MG63 (cell line): ENCODE data around the gene PEDS1. TPM values are rescaled to one million over a fixed set of nuclear protein-coding genes. Genes with fewer than 3 reads are reported as not detected.
"Not testable (repeated sequence)": the region's sequence is repeated elsewhere in the genome, so short reads cannot be mapped to it uniquely, and the experiment has no call there.

Source experiments
- DNase-seq: peaks from one replicate; pipeline ENCODE4 v3.0.0-alpha.2; 2020
- H3K27me3 ChIP-seq: fragments of 250-450 bp; sonication (Bioruptor Pico); 2 replicates; pipeline ENCODE4 v1.5.1; 2020; ENCODE audit warnings: mild to moderate bottlenecking, moderate library complexity
- H3K36me3 ChIP-seq: fragments of 250-450 bp; sonication (Bioruptor Pico); 2 replicates; pipeline ENCODE4 v1.5.1; 2020; ENCODE audit warnings: mild to moderate bottlenecking, moderate library complexity
- H3K4me3 ChIP-seq: fragments of 250-450 bp; sonication (Bioruptor Pico); 2 replicates; pipeline ENCODE4 v1.5.1; 2020; ENCODE audit warnings: mild to moderate bottlenecking, moderate library complexity
- H3K9me3 ChIP-seq: fragments of 250-450 bp; sonication (Bioruptor Pico); 2 replicates; pipeline ENCODE4 v1.5.1; 2020; ENCODE audit warnings: mild to moderate bottlenecking, moderate library complexity
- total RNA-seq: library from RNA; depleted of rRNA; stranded (reverse); fragments of >200 nt; shearing (Covaris generic); gene quantifications from 2 replicates; pipeline ENCODE4 v1.2.3, GENCODE V29; 2014; ENCODE audit warnings: low replicate concordance; rRNA removed

PEDS1 gene
- 18.2 and 31.6 TPM in 2 replicates for total RNA-seq

- DNase-seq = peak; percentile 97
- H3K9me3 ChIP-seq = no peaks in the 10 kb centered on the region
- H3K4me3 ChIP-seq = peak within 1 kb of the TSS; percentile 100
- peaks cover 43% of the 10 kb centered on the region for H3K36me3 ChIP-seq
- no peaks in the 10 kb centered on the region for H3K27me3 ChIP-seq
These were observed at the start of gene PEDS1 for GRCh38 chr20:50153500-50154377. Gene PEDS1 (minus strand): TSS chr20:50153723. CDS start chr20:50153637, 86 bp downstream.

- no peak overlapping the region for H3K4me3 ChIP-seq
- no peaks in the 10 kb centered on the region for H3K27me3 ChIP-seq
- DNase-seq = no peak
- H3K9me3 ChIP-seq = peaks cover 10% of the 10 kb centered on the region
- no peaks in the 10 kb centered on the region for H3K36me3 ChIP-seq
These were observed 49.2 kb upstream of the PEDS1 start for GRCh38 chr20:50202677-50203076.

GRCh38 chr20:50201710-50202109, 48.2 kb upstream of the PEDS1 start:
- DNase-seq, H3K9me3 ChIP-seq, H3K27me3 ChIP-seq, H3K36me3 ChIP-seq, H3K4me3 ChIP-seq: not testable (repeated sequence)

DNA sequence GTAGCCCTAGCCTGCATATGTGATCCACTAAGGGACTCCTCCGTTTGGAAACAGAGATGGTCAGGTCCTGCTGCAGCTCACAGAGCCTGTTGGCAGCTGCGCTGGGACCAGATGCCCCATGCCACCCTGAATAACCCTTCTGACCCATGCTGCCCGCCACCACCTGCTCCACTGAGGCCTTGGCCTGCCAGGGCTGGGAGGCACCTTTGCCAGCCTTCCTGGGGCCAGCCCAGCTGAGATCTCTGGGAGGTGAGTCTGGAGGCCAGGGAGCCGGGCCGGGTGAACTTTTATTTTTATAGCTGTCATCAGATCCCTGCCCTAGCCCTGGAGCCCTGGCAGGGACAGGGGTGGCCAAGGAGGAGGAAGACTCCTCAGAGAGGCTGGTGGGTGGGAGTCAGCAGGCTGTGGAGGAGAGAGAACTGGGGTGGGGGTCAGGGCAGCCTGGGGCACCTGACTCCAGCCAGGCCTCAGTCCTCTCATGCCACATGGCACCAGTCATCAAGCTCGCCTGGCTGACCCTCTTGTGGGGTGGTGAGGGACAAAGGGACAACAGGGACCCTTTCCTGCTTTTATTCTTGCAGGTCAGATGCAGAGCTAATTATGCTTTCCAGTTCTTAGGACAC, 47.1 kb upstream of the PEDS1 start:
- H3K27me3 ChIP-seq = no peaks in the 10 kb centered on the region
- DNase-seq = no peak
- H3K9me3 ChIP-seq = peaks cover 10% of the 10 kb centered on the region
- no peaks in the 10 kb centered on the region; the same call in 1 of the 2 replicates for H3K36me3 ChIP-seq
- no peak overlapping the region for H3K4me3 ChIP-seq

DNA sequence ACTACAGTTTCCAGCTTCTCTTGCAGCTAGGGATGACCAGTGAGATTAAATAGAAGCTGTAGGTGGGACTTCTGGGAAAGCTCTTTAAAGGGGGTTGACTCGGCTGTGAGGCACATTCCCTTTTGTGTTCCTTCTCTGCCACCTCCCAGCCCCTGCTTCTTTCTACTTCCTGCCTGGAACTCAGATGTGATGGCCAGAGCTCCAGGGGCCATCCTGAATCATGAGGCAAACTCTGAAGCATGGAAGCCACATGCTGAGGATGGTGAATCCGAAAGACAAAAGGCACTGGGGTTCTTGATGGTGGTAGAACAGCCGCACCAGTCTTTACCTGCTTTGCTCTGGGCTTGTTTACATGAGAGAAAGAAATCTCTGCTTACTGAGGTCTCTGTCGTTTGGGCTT, 46.2 kb upstream of the PEDS1 start:
- H3K9me3 ChIP-seq = peaks cover 10% of the 10 kb centered on the region
- no peak for DNase-seq
- no peak overlapping the region for H3K4me3 ChIP-seq
- H3K27me3 ChIP-seq = no peaks in the 10 kb centered on the region
- peaks cover 3% of the 10 kb centered on the region for H3K36me3 ChIP-seq

DNA sequence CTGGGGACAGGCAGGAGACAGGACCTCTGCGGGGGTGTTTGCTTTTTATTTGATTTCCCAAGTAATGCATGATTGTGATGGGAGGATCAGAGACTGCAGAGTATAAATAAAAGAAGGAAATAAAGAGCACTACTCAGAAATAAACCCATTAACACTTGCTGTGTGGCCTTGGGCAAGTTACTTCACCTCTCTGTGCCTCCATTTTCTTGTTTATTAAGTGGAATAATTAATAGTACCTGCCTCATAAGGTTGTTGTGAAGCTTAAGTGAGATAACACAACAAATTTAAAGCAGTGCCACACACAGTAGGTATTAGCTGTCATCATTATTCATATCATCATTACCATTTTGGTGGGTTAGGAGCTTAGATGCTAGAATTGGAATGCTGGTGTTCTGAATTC, 45.2 kb upstream of the PEDS1 start:
- no peak overlapping the region for H3K4me3 ChIP-seq
- DNase-seq = no peak
- no peaks in the 10 kb centered on the region for H3K27me3 ChIP-seq

DNA sequence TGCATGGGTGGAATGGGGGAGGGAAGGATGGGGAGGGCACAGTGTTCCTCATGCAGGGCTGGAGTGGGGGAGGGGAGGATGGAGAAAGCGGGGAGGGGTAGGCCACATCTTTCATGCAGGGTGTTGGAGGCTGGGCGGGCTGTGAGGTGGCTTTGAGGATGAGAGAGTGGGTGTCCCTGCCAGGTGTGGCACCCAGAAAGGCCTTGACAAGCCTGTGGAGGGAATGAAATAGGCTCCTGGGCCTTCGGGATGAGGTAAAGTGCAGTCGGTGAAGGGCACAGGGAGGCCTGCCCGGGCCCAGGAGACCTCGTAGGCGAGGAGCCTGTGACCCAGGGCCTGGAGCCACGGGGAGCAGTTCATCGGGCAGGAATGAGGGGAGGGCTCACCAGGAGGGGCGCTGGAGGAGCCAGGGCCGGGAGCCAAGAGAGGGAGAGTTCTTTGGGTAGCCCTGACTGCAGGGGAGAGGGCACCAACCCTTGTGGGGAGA, 44.7 kb upstream of the PEDS1 start:
- Histone ChIP-seq H3K36me3 (peaks cover 18% of the 10 kb centered on the region), H3K4me3 (no peak overlapping the region), H3K27me3 (no peaks in the 10 kb centered on the region), H3K9me3 (no peaks in the 10 kb centered on the region)
- DNase-seq = no peak

More for the DNA sequence above, 45.2 kb upstream of the PEDS1 start:
- peaks cover 13% of the 10 kb centered on the region for H3K36me3 ChIP-seq
- peaks cover 3% of the 10 kb centered on the region for H3K9me3 ChIP-seq

GRCh38 chr20:50197463-50198179, 44.1 kb upstream of the PEDS1 start:
- H3K36me3 ChIP-seq = peaks cover 24% of the 10 kb centered on the region
- no peak overlapping the region for H3K4me3 ChIP-seq
- no peak for DNase-seq
- H3K27me3 ChIP-seq = no peaks in the 10 kb centered on the region
- H3K9me3 ChIP-seq = no peaks in the 10 kb centered on the region

DNA sequence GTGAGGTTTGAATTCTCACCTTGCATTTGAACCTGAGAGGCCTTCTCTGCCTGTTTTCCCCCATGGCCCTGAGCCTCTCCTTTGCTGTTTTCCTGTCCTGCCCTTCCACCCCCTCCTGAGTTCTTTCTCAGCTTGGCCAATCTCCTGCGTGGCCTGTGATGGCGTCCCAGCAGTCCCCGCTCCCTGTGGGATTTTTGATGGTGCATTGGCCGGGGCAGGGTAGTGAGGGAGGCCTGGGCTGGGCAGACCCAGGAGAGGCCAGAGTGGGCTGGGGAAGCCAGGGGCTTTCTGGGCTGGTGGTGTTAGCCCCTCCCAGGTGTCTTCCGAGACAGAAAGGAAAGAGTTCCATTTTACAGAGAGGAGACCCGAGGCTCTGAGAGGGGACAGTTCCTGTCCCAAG, 43.4 kb upstream of the PEDS1 start:
- no peak for DNase-seq
- Histone ChIP-seq H3K27me3 (no peaks in the 10 kb centered on the region), H3K36me3 (peaks cover 30% of the 10 kb centered on the region), H3K9me3 (no peaks in the 10 kb centered on the region), H3K4me3 (no peak overlapping the region)

DNA sequence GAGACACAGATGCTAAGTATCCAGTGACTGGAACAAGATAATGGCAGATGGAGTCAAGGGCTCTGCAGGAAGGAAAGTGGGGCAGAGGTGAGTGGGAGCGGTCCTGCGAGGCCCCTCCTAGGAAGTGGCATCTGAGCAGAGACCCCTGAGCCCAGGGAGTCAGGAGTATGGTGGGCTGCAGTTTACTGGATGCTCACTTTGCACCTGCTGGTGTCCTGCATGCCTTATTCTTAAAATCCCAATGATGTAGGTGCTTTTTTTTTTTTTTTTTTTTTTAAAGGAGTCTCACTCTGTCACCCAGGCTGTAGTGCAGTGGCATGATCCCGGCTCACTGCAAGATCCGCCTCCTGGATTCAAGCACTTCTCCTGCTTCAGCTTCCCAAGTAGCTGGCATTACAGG, 42.7 kb upstream of the PEDS1 start:
- H3K9me3 ChIP-seq = no peaks in the 10 kb centered on the region
- H3K4me3 ChIP-seq = no peak overlapping the region
- H3K36me3 ChIP-seq = peaks cover 32% of the 10 kb centered on the region
- no peaks in the 10 kb centered on the region for H3K27me3 ChIP-seq
- no peak for DNase-seq

DNA sequence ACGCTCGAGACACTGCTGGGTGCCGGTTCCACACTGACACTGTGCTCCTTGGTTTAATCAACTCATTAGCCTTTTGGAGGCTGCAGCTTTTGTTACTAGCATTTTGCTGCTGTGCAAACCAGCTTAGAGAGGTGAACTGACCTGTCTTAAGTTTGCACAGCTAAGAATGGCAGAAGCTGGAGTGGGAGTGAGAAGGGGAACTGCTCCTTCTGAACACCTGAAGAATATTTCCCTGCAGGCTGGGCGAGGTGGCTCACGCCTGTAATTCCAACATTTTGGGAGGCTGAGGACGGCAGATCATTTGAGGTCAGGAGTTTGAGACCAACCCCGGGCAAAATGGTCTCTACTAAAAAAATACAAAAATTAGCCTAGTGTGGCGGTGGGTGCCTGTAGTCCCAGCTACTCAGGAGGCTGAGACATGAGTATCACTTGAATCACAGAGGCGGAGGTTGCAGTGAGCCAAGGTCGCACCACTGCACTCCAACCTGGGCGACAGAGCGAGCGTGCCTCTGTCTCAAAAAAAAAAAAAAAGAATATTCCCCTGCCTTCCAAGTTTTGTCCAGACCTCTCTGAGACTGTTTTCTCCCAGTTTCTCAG, 42.1 kb upstream of the PEDS1 start:
- Histone ChIP-seq H3K9me3 (no peaks in the 10 kb centered on the region), H3K4me3 (no peak overlapping the region), H3K27me3 (no peaks in the 10 kb centered on the region), H3K36me3 (peaks cover 32% of the 10 kb centered on the region)
- DNase-seq = no peak

DNA sequence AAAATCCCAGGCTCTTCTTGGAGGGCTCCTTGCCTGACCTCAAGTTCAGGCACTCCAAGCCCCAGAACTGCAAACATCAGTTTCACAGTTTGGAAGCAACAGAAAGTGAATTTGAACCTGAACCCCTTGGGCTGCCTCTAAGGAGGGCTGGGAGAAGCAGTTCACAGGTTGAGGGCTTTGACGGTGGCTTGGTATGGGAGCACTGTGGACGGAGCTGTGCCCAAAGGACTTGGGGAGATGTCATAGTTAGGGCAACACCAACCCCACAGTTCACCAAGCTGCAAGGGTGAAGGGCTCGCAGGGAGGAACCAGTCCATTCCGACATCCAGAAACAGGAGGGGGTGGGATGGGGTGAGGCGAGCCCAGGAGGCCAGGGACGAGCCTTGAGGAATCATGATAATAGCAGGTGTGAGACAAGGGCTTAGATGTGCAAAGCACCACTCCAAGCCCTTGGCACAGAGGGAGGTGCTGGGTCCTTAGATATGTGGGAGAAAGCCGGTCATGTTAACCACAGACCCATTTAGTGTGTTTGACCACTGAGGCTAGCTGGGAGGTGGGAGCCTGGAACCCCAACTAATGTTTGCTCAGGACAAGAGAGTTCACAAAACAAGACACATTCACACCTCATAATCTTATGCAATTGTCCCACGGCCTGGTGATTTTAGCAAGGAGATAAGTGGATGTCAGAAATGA, 41.5 kb upstream of the PEDS1 start:
- no peak overlapping the region for H3K4me3 ChIP-seq
- H3K9me3 ChIP-seq = no peaks in the 10 kb centered on the region
- DNase-seq = no peak
- H3K27me3 ChIP-seq = no peaks in the 10 kb centered on the region
- peaks cover 32% of the 10 kb centered on the region for H3K36me3 ChIP-seq

DNA sequence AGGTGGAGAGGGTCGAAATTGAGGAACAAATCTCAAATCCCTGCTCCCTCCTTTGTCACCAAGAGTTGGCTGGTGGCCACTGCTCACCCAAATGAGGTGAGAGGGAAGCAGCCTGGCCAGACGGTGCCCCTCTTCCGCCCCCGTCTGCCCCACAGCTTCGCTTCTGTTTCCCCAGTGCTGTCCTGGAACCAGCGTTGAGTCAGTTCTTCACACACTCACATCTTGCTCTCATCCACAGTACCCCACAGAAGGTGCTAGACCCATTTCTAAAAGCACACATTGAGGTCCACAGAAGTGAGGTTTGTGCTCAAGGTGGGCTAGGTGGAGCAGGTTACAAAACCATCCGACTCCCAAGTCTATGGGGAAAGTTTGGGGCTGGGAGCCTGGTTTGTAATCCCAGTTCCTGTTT, 40.9 kb upstream of the PEDS1 start:
- Histone ChIP-seq H3K27me3 (no peaks in the 10 kb centered on the region), H3K9me3 (no peaks in the 10 kb centered on the region), H3K4me3 (peak overlapping the region; percentile 62), H3K36me3 (peaks cover 32% of the 10 kb centered on the region)
- DNase-seq = no peak

DNA sequence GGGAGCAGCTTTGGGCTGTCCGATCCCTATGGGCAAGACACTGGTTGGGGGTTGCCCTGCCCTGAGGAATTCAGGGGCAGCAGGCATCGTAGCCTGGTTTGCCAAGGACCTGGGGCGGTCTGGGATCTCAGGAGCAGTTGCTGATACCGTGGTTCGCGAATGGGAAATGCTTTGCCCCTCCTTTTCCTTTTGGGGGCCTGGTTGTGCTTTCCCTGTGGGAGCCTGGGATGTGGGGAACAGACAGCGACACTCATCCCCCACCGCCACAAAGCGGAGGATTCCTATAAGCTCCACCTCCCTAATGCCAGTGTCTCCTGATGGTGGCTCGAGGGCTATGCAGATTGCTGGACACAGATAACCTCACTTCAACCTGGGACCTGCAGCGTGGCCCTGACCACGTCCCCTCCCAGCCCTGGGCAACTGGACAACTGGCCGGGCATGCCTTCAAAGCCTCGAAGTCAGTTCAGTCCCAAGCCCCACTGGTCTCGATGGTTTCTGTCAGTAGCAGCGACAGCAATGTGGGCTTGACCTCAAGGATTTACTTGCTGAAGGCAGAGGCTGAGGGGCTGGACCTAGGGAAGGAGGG, 40.4 kb upstream of the PEDS1 start:
- H3K9me3 ChIP-seq = no peaks in the 10 kb centered on the region
- no peaks in the 10 kb centered on the region for H3K27me3 ChIP-seq
- H3K36me3 ChIP-seq = peaks cover 32% of the 10 kb centered on the region
- DNase-seq = no peak
- peak overlapping the region; percentile 62 for H3K4me3 ChIP-seq

DNA sequence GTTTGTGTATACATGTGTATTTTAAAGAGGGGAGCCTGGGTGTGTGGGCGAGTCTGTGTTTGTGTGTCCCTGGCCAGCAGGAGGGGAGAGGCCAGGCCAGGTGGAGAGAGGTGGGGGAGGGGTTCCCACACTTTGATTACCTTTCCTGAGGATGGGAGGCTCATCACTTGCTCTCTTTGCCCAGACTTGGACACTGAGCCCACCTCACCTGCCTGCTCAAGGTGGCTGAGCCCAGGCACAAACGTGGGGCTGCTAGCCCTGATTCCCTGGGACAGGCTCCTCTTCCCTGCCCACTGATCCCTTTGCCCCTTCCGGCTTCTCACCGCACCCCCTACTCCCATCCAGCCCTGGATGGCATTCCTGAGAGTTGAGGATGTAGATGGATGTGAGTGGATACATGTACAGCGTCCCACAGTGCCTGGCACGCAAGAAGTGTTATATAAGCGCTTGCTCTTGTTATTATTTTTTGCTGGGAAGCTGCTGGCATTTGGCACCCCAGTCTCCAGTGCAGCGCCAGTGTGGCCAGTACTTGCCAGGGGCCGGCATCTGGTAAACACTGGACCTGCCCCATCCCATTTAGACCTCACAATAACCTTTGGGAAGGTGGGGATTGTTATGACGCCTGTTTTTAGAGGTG, 39.8 kb upstream of the PEDS1 start:
- DNase-seq = peak; percentile 73
- Histone ChIP-seq H3K9me3 (no peaks in the 10 kb centered on the region), H3K27me3 (no peaks in the 10 kb centered on the region), H3K36me3 (peaks cover 32% of the 10 kb centered on the region), H3K4me3 (peak overlapping the region; percentile 62)
